C4-2B (cell line): ENCODE results near the gene CFAP410.

ENCODE experiments used
- CTCF ChIP-seq: fragments of 450-650 bp; conservative IDR thresholded peaks from 2 replicates; pipeline ENCODE4 v1.5.1; 2017; ENCODE audit warnings: mild to moderate bottlenecking
- ZFX ChIP-seq: fragments of 450-650 bp; IDR thresholded peaks from 2 replicates; pipeline ENCODE4 v1.6.1; 2017

GRCh38 chr21:44324106-44324853 is 14.9 kb downstream of the CFAP410 start:
- TF ChIP-seq CTCF (no peak), ZFX (no peak)
